ENCODE measurements around the gene KIR2DL3. TPM values are rescaled to one million over a fixed set of nuclear protein-coding genes. Genes with fewer than 3 reads are reported as not detected.
"Not testable (repeated sequence)": the region's sequence is repeated elsewhere in the genome, so short reads cannot be mapped to it uniquely, and the experiment has no call there.

Gene KIR2DL3
- total RNA-seq, 1 donor from 2014 or later, result not detected

GRCh38 chr19:54744080-54744479, 5.8 kb downstream of the KIR2DL3 start:
- not testable (repeated sequence) for ATAC-seq

- ATAC-seq, result not testable (repeated sequence)
Observed at GRCh38 chr19:54747614-54748322, 9.5 kb downstream of the KIR2DL3 start.

GRCh38 chr19:54750276-54750675, 12.0 kb downstream of the KIR2DL3 start:
- ATAC-seq, result not testable (repeated sequence)

GRCh38 chr19:54756204-54757110, 18.1 kb downstream of the KIR2DL3 start:
- ATAC-seq, result not testable (repeated sequence)

- ATAC-seq, result not testable (repeated sequence)
Observed at GRCh38 chr19:54758577-54758976, 20.3 kb downstream of the KIR2DL3 start.

- ATAC-seq, result not testable (repeated sequence)
Observed at GRCh38 chr19:54764219-54764618, 25.9 kb downstream of the KIR2DL3 start.

- ATAC-seq, result not testable (repeated sequence)
Observed at GRCh38 chr19:54766464-54766863, 28.2 kb downstream of the KIR2DL3 start.

GRCh38 chr19:54769646-54770045, 31.3 kb downstream of the KIR2DL3 start, which contains the start of gene KIR2DL1:
Gene KIR2DL1 (plus strand): TSS chr19:54769793. CDS start chr19:54769851, 58 bp downstream.
- not testable (repeated sequence) for ATAC-seq

- ATAC-seq, result not testable (repeated sequence)
Observed at GRCh38 chr19:54770511-54770910, 32.2 kb downstream of the KIR2DL3 start.

- ATAC-seq, result not testable (repeated sequence)
Observed at GRCh38 chr19:54771018-54771960, 33.0 kb downstream of the KIR2DL3 start.

- ATAC-seq, result not testable (repeated sequence)
Observed at GRCh38 chr19:54772666-54773065, 34.4 kb downstream of the KIR2DL3 start.

- ATAC-seq, result not testable (repeated sequence)
Observed at GRCh38 chr19:54775095-54775815, 36.9 kb downstream of the KIR2DL3 start.

GRCh38 chr19:54775830-54776229, 37.5 kb downstream of the KIR2DL3 start:
- ATAC-seq, result not testable (repeated sequence)

- not testable (repeated sequence) for ATAC-seq
Observed at GRCh38 chr19:54777851-54778250, 39.5 kb downstream of the KIR2DL3 start.

- ATAC-seq, result not testable (repeated sequence)
Observed at GRCh38 chr19:54778896-54779295, 40.6 kb downstream of the KIR2DL3 start.

- ATAC-seq, result not testable (repeated sequence)
Observed at GRCh38 chr19:54782916-54783315, 44.6 kb downstream of the KIR2DL3 start.

- ATAC-seq, result not testable (repeated sequence)
Observed at GRCh38 chr19:54786091-54786723, 47.9 kb downstream of the KIR2DL3 start.

- not testable (repeated sequence) for ATAC-seq
Observed at GRCh38 chr19:54788154-54788553, 49.8 kb downstream of the KIR2DL3 start.

- ATAC-seq, result no peak
Observed at GRCh38 chr19:54790711-54791110, 52.4 kb downstream of the KIR2DL3 start.

GRCh38 chr19:54791476-54791875, 53.2 kb downstream of the KIR2DL3 start:
- ATAC-seq, result no peak

GRCh38 chr19:54792814-54793213, 54.5 kb downstream of the KIR2DL3 start:
- ATAC-seq, result no peak

All from esophagus mucosa (tissue), 1 donor.